Activated CD8-positive, alpha-beta T cell treated with anti-CD3 and anti-CD28 coated beads, Interleukin-2, amount 10 ng/mL, durations not matched to agents 7 days and 5 days (primary cell): ENCODE results near the gene DENND1A. TPM values are rescaled to one million over a fixed set of nuclear protein-coding genes. Genes with fewer than 3 reads are reported as not detected.

Experiments
- ATAC-seq: fragments of 150-1000 bp; cut with Tn5 transposase; one replicate; pipeline ENCODE4 v1.10.0; 2021; ENCODE audit warnings: moderate library complexity
- CTCF ChIA-PET: fragments of 350-600 bp; sonication (Branson Sonifier 250); formaldehyde crosslinking; loops from one replicate; lab custom pipeline; 2021; ENCODE audit warnings: antibody characterized with exemption; lab: Charles Lee
- POLR2A ChIA-PET: fragments of 350-600 bp; sonication (Branson Sonifier 250); formaldehyde crosslinking; loops from one replicate; lab custom pipeline; 2021; ENCODE audit warnings: antibody characterized with exemption; lab: Charles Lee
- DNase-seq: peaks from one replicate; pipeline ENCODE4 v3.0.0-alpha.2; 2020
- H3K27ac Mint-ChIP-seq: one replicate; pipeline ENCODE4 v1.8.0; 2021; ENCODE audit warnings: mild to moderate bottlenecking, mixed read lengths
- H3K27me3 Mint-ChIP-seq: one replicate; pipeline ENCODE4 v1.8.0; 2021; ENCODE audit warnings: low read depth, mixed read lengths
- H3K36me3 Mint-ChIP-seq: one replicate; pipeline ENCODE4 v1.8.0; 2021; ENCODE audit warnings: low read depth, mixed read lengths
- H3K4me1 Mint-ChIP-seq: one replicate; pipeline ENCODE4 v1.8.0; 2021; ENCODE audit warnings: low read depth, mixed read lengths
- H3K4me3 Mint-ChIP-seq: one replicate; pipeline ENCODE4 v1.8.0; 2021; ENCODE audit warnings: mild to moderate bottlenecking, mixed read lengths
- H3K9me3 Mint-ChIP-seq: one replicate; pipeline ENCODE4 v1.8.0; 2022; ENCODE audit warnings: mixed read lengths; ENCODE audit not compliant: insufficient read depth
- total RNA-seq, 2 experiments: library from RNA; stranded (reverse); gene quantifications; one replicate each; pipeline ENCODE4 v1.2.3, GENCODE V29; 2021

DENND1A gene
- total RNA-seq, 2 experiments from 2014 or later = 13.0 to 15.5 TPM

DNA sequence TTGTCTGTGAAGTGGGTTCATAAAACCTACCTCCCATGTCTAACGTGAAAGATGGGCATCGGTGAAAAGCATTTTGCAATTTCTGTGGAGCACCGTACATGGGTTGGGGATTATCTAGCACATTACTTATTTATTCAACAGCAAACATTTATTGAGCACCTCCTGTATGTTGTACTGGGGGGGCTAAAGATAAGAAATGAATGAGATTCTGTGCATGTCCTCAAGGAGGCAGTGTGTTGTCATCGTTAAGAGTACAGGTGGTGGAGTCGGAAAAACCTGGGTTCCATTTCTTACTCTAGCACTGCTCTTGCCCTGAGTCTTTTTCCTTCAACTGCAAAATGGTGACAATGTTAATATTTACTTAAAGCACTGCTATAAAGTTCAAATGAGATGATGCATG is 30.4 kb upstream of the DENND1A start:
- no peak for ATAC-seq
- H3K9me3 Mint-ChIP-seq = no peaks in the 10 kb centered on the region

GRCh38 chr9:123959787-123960186 is 29.9 kb upstream of the DENND1A start:
- H3K36me3 Mint-ChIP-seq = no peaks in the 10 kb centered on the region
- CTCF ChIA-PET = interaction anchor here (2.5 kb wide), 1 partner anchor 81 kb away, joined by 11 read pairs; no protein-coding TSS in a partner anchor

More for the DNA sequence above, 30.4 kb upstream of the DENND1A start:
- Mint-ChIP-seq H3K36me3 (no peaks in the 10 kb centered on the region), H3K27me3 (peaks cover 29% of the 10 kb centered on the region), H3K27ac (no peak overlapping the region), H3K4me1 (peaks cover 7% of the 10 kb centered on the region), H3K4me3 (no peak overlapping the region)
- no peak for DNase-seq
- ChIA-PET POLR2A (no interaction called here), CTCF (interaction anchor here (1.6 to 2.5 kb wide), 2 partner anchors 80 to 434 kb away, joined by 3 to 11 read pairs; no protein-coding TSS in a partner anchor)

DNA sequence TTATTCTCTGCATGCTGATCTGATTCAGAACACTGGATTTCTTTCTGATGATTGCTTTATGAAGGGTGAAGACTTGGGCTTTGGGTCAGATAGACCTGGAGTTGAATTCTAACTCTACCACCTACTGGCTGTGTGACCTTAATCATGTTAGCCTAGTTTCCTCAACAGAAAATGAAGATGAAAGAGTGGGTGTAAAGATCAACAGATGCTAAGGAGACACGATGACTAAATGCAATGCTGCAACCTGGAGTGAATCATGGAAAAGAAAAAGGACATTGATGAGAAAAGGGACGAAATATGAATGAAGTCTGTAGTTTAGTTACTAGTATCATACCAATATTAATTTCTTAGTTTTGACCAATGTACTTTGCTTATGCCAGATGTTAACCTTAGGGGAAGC is 27.8 kb upstream of the DENND1A start:
- Mint-ChIP-seq H3K4me3 (no peak overlapping the region), H3K4me1 (no peaks in the 10 kb centered on the region), H3K36me3 (no peaks in the 10 kb centered on the region), H3K27ac (no peak overlapping the region), H3K27me3 (peaks cover 22% of the 10 kb centered on the region), H3K9me3 (no peaks in the 10 kb centered on the region)
- ChIA-PET POLR2A (no interaction called here), CTCF (interaction anchor here (1.1 kb wide), 1 partner anchor 83 kb away, joined by 3 read pairs; no protein-coding TSS in a partner anchor)
- no peak for DNase-seq
- ATAC-seq = no peak

More at GRCh38 chr9:123959787-123960186, 29.9 kb upstream of the DENND1A start:
- DNase-seq = no peak
- Mint-ChIP-seq H3K27ac (no peak overlapping the region), H3K4me3 (no peak overlapping the region), H3K4me1 (peaks cover 2% of the 10 kb centered on the region), H3K9me3 (no peaks in the 10 kb centered on the region), H3K27me3 (peaks cover 23% of the 10 kb centered on the region)
- ATAC-seq = no peak
- POLR2A ChIA-PET = no interaction called here

- CTCF ChIA-PET = no interaction called here
Measured at GRCh38 chr9:123957168-123957721, 27.3 kb upstream of the DENND1A start.

DNA sequence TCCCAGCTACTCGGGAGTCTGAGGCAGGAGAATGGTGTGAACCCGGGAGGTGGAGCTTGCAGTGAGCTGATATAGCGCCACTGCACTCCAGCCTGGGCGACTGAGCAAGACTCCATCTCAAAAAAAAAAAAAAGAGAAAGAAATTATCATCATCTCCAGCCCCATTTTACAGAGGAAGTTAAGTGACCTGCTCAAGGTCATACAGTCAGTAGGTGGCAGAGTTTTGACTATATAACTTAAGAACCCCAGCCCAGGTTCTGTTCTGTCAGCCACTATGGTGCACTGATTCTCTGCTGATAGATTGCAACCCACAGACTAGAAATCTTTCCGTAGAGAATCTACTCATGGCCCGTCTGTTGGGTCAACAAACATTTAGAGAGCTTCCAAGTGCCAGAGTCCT is 25.7 kb upstream of the DENND1A start:
- DNase-seq (no peak), ATAC-seq (no peak)
- Mint-ChIP-seq H3K4me1 (no peaks in the 10 kb centered on the region), H3K36me3 (no peaks in the 10 kb centered on the region), H3K27me3 (peaks cover 17% of the 10 kb centered on the region), H3K27ac (no peak overlapping the region), H3K9me3 (no peaks in the 10 kb centered on the region), H3K4me3 (no peak overlapping the region)
- ChIA-PET POLR2A (no interaction called here), CTCF (no interaction called here)

More at GRCh38 chr9:123957168-123957721, 27.3 kb upstream of the DENND1A start:
- H3K36me3 Mint-ChIP-seq = no peaks in the 10 kb centered on the region
- DNase-seq = no peak
- POLR2A ChIA-PET = no interaction called here
- no peak for ATAC-seq
- H3K27ac Mint-ChIP-seq = no peak overlapping the region
- H3K4me3 Mint-ChIP-seq = no peak overlapping the region
- H3K27me3 Mint-ChIP-seq = peaks cover 22% of the 10 kb centered on the region
- no peaks in the 10 kb centered on the region for H3K4me1 Mint-ChIP-seq
- H3K9me3 Mint-ChIP-seq = no peaks in the 10 kb centered on the region

- no peak for ATAC-seq
- H3K27me3 Mint-ChIP-seq = peaks cover 13% of the 10 kb centered on the region
- CTCF ChIA-PET = no interaction called here
Measured at GRCh38 chr9:123954518-123955280, 24.8 kb upstream of the DENND1A start.

GRCh38 chr9:123952641-123953495 is 22.9 kb upstream of the DENND1A start:
- POLR2A ChIA-PET = interaction anchor here (0.6 kb wide), 1 partner anchor 1016 kb away, joined by 3 read pairs; no protein-coding TSS in a partner anchor
- CTCF ChIA-PET = no interaction called here

More at GRCh38 chr9:123954518-123955280, 24.8 kb upstream of the DENND1A start:
- POLR2A ChIA-PET = no interaction called here
- no peak for DNase-seq
- Mint-ChIP-seq H3K9me3 (no peaks in the 10 kb centered on the region), H3K4me3 (no peak overlapping the region), H3K27ac (no peak overlapping the region), H3K4me1 (no peaks in the 10 kb centered on the region), H3K36me3 (no peaks in the 10 kb centered on the region)

GRCh38 chr9:123948286-123948685 is 18.4 kb upstream of the DENND1A start:
- Mint-ChIP-seq H3K27ac (no peak overlapping the region), H3K9me3 (no peaks in the 10 kb centered on the region), H3K4me1 (no peaks in the 10 kb centered on the region), H3K4me3 (no peak overlapping the region), H3K27me3 (peaks cover 10% of the 10 kb centered on the region), H3K36me3 (no peaks in the 10 kb centered on the region)
- no peak for ATAC-seq
- no peak for DNase-seq
- ChIA-PET CTCF (no interaction called here), POLR2A (interaction anchor here (0.7 kb wide), 1 partner anchor 56 kb away, joined by 5 read pairs; no protein-coding TSS in a partner anchor)

More at GRCh38 chr9:123952641-123953495, 22.9 kb upstream of the DENND1A start:
- ATAC-seq (no peak), DNase-seq (no peak)
- no peak overlapping the region for H3K4me3 Mint-ChIP-seq
- H3K9me3 Mint-ChIP-seq = no peaks in the 10 kb centered on the region
- no peaks in the 10 kb centered on the region for H3K36me3 Mint-ChIP-seq
- H3K27me3 Mint-ChIP-seq = peaks cover 10% of the 10 kb centered on the region
- no peak overlapping the region for H3K27ac Mint-ChIP-seq
- H3K4me1 Mint-ChIP-seq = no peaks in the 10 kb centered on the region

DNA sequence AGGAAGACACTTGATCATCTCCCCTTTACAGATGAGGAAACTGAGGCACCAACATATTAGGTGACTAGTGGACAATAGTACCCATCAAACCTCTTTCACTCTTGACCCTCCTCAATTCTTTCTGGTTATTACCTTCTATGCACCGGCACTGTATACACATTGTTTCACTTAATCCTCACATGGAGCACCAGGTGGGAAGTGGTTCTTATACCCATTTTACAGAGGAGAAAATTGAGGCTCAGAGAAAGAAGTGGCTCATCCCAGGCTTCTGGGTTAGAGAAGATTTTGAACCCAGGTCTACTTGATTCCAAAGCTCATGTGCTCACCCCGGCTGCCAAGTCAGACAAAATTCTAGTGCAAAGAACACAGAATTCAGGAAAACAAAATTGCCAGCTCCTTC is 17.4 kb upstream of the DENND1A start:
- Mint-ChIP-seq H3K4me1 (no peaks in the 10 kb centered on the region), H3K4me3 (no peak overlapping the region), H3K27me3 (peaks cover 7% of the 10 kb centered on the region), H3K36me3 (no peaks in the 10 kb centered on the region), H3K9me3 (no peaks in the 10 kb centered on the region), H3K27ac (no peak overlapping the region)
- POLR2A ChIA-PET = no interaction called here
- CTCF ChIA-PET = interaction anchor here (0.6 kb wide), 1 partner anchor 9 kb away, joined by 3 read pairs; no protein-coding TSS in a partner anchor
- ATAC-seq (no peak), DNase-seq (no peak)

DNA sequence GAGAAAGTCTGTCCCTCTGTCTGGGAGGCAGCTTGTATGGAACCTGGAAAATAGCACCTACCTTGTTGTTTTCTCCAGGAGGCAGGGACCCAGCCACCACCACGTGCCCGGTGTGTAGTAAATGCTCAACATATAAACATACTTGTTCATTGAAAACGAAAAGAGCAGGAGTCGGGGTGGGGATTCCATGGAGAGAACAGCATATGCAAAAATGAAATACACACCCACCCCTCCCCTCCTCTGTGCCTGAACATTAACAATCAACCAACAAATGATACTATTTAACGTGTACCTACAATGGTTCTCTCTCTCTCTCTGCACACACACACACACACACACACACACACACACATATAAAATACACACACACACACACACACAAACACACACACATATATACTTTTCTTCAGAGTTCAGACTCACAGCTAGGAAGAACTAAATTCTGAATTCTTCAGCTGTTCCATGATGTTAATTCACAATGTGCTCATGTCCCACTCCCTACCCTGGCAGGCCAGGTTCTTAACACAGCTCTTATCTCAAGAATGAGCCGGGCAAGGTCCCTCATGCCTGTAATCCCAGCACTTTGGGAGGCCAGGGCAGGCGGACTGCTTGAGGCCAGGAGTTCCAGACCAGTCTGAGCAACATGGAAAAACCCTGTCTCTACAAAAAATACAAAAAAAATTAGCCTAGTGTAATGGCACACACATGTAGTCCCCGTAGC is 16.3 kb upstream of the DENND1A start:
- ATAC-seq = no peak
- no peak overlapping the region for H3K27ac Mint-ChIP-seq

DNA sequence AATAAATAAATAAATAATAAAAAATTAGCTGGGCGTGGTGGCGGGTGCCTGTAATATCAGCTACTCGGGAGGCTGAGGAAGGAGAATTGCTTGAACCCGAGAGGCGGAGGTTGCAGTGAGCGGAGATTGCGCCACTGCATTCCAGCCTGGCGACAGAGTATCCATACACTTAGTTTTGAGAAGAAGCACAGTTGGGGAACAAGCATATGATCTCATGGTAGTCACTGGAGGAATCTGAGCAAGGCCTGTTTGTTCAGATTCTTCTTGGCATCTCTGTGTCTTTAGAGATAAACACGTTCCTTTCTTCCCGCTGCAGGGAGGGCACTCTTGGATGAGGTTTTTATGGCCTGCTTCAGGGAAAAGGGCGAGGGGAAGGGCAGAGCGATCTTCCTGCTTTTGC is 15.6 kb upstream of the DENND1A start:
- Mint-ChIP-seq H3K9me3 (no peaks in the 10 kb centered on the region), H3K4me1 (no peaks in the 10 kb centered on the region), H3K27ac (no peak overlapping the region), H3K4me3 (no peak overlapping the region), H3K36me3 (no peaks in the 10 kb centered on the region), H3K27me3 (peaks cover 4% of the 10 kb centered on the region)
- ChIA-PET CTCF (no interaction called here), POLR2A (no interaction called here)
- no peak for DNase-seq
- ATAC-seq = no peak

More for the DNA sequence above, 16.3 kb upstream of the DENND1A start:
- no peak for DNase-seq
- no peak overlapping the region for H3K4me3 Mint-ChIP-seq
- H3K9me3 Mint-ChIP-seq = no peaks in the 10 kb centered on the region
- H3K27me3 Mint-ChIP-seq = peaks cover 7% of the 10 kb centered on the region
- H3K36me3 Mint-ChIP-seq = no peaks in the 10 kb centered on the region
- ChIA-PET POLR2A (no interaction called here), CTCF (no interaction called here)
- no peaks in the 10 kb centered on the region for H3K4me1 Mint-ChIP-seq
